GM23338 (cell line): ENCODE data around the gene UNC93B1. TPM values are rescaled to one million over a fixed set of nuclear protein-coding genes. Genes with fewer than 3 reads are reported as not detected.

Source experiments
- ATAC-seq: fragments of 200-7000 bp; cut with Tn5 transposase; 3 replicates; pipeline ENCODE4 v1.9.1; 2020
- DNase-seq: peaks from one replicate; pipeline ENCODE4 v3.0.0-alpha.2; 2015; ENCODE audit warnings: low spot score
- H2AFZ ChIP-seq: fragments of 200-600 bp; sonication (generic); 2 replicates; pipeline ENCODE4 v1.8.0; 2016; ENCODE audit warnings: antibody characterized with exemption, mild to moderate bottlenecking, moderate library complexity
- H3F3A ChIP-seq: fragments of 200-600 bp; sonication (generic); replicated peaks from 2 replicates; pipeline ENCODE4 v1.8.0; 2017; ENCODE audit warnings: antibody characterized with exemption, mixed run types, low read depth
- H3K27ac ChIP-seq: fragments of 200-600 bp; sonication (generic); 2 replicates; pipeline ENCODE4 v1.6.1; 2016; ENCODE audit warnings: low read depth
- H3K27me3 ChIP-seq: fragments of 200-600 bp; sonication (generic); 2 replicates; pipeline ENCODE4 v1.8.0; 2016; ENCODE audit warnings: mild to moderate bottlenecking, mixed run types, moderate library complexity; ENCODE audit not compliant: insufficient read depth
- H3K36me3 ChIP-seq: fragments of 200-600 bp; sonication (generic); 2 replicates; pipeline ENCODE4 v1.8.0; 2016; ENCODE audit warnings: mild to moderate bottlenecking; ENCODE audit not compliant: insufficient read depth
- H3K4me1 ChIP-seq: fragments of 200-600 bp; sonication (generic); 2 replicates; pipeline ENCODE4 v1.8.0; 2016; ENCODE audit warnings: mild to moderate bottlenecking, moderate library complexity; ENCODE audit not compliant: insufficient read depth
- H3K4me2 ChIP-seq: fragments of 200-600 bp; sonication (generic); 2 replicates; pipeline ENCODE4 v1.7.1; 2017; ENCODE audit warnings: mixed run types
- H3K4me3 ChIP-seq: fragments of 200-600 bp; sonication (generic); 2 replicates; pipeline ENCODE4 v1.6.1; 2016; ENCODE audit warnings: mixed run types
- H3K79me2 ChIP-seq: fragments of 200-600 bp; sonication (generic); replicated peaks from 2 replicates; pipeline ENCODE4 v1.8.0; 2017; ENCODE audit warnings: mild to moderate bottlenecking; ENCODE audit not compliant: insufficient read depth
- H3K9me2 ChIP-seq: fragments of 200-600 bp; sonication (generic); 2 replicates; pipeline ENCODE4 v1.8.0; 2017; ENCODE audit not compliant: insufficient read depth
- H4K20me1 ChIP-seq: fragments of 200-600 bp; sonication (generic); replicated peaks from 2 replicates; pipeline ENCODE4 v1.8.0; 2017; ENCODE audit warnings: mild to moderate bottlenecking; ENCODE audit not compliant: insufficient read depth
- H3K27ac Mint-ChIP-seq: 2 replicates; pipeline ENCODE4 v1.8.0; 2020; ENCODE audit warnings: inconsistent platforms, mild to moderate bottlenecking, moderate library complexity, mixed read lengths
- H3K27me3 Mint-ChIP-seq: 3 replicates; pipeline ENCODE4 v1.8.0; 2022; ENCODE audit warnings: low read depth, mild to moderate bottlenecking, moderate library complexity, mixed read lengths, inconsistent platforms; ENCODE audit not compliant: insufficient read depth, poor library complexity
- H3K36me3 Mint-ChIP-seq: 3 replicates; pipeline ENCODE4 v1.8.0; 2021; ENCODE audit warnings: low read depth, mild to moderate bottlenecking, inconsistent platforms, moderate library complexity, mixed read lengths
- H3K4me1 Mint-ChIP-seq: 3 replicates; pipeline ENCODE4 v1.8.0; 2020; ENCODE audit warnings: mild to moderate bottlenecking, inconsistent platforms, mixed read lengths
- H3K4me3 Mint-ChIP-seq: 3 replicates; pipeline ENCODE4 v1.8.0; 2021; ENCODE audit warnings: moderate library complexity, mild to moderate bottlenecking, inconsistent platforms, mixed read lengths
- H3K9me3 Mint-ChIP-seq: 3 replicates; pipeline ENCODE4 v1.8.0; 2020; ENCODE audit warnings: moderate library complexity, mild to moderate bottlenecking, inconsistent platforms, mixed read lengths
- CREB1 ChIP-seq: fragments of 250-450 bp; sonication (Bioruptor Pico); IDR thresholded peaks from 2 replicates; pipeline ENCODE4 v1.5.0; 2020; ENCODE audit warnings: low read depth, mild to moderate bottlenecking, moderate library complexity
- EZH2 ChIP-seq: fragments of 200-600 bp; sonication (generic); IDR thresholded peaks from one replicate; pipeline ENCODE4 v1.8.0; 2017; ENCODE audit warnings: antibody characterized with exemption, mild to moderate bottlenecking, low read depth; ENCODE audit not compliant: unreplicated experiment
- EZH2phosphoT487 ChIP-seq: fragments of 200-600 bp; sonication (generic); IDR thresholded peaks from one replicate; pipeline ENCODE4 v1.8.1; 2018; ENCODE audit warnings: antibody characterized with exemption; ENCODE audit not compliant: unreplicated experiment
- JUNB ChIP-seq: IDR thresholded peaks from one replicate; pipeline ENCODE4 v1.6.1; 2016; ENCODE audit warnings: antibody characterized with exemption; ENCODE audit not compliant: unreplicated experiment
- NANOG ChIP-seq: IDR thresholded peaks from 2 replicates; pipeline ENCODE4 v1.6.1; 2016; ENCODE audit warnings: antibody characterized with exemption, borderline replicate concordance
- POLR2AphosphoS5 ChIP-seq: IDR thresholded peaks from 2 replicates; pipeline ENCODE4 v1.6.1; 2016; ENCODE audit warnings: antibody characterized with exemption, low read depth
- STAT1 ChIP-seq: IDR thresholded peaks from one replicate; pipeline ENCODE4 v1.6.1; 2016; ENCODE audit warnings: antibody characterized with exemption; ENCODE audit not compliant: unreplicated experiment
- ZNF114 ChIP-seq: fragments of 250-450 bp; sonication (Bioruptor Pico); IDR thresholded peaks from 2 replicates; pipeline ENCODE4 v1.5.0; 2020; ENCODE audit warnings: mild to moderate bottlenecking, moderate library complexity
- ZNF331 ChIP-seq: fragments of 250-450 bp; sonication (Bioruptor Pico); IDR thresholded peaks from 2 replicates; pipeline ENCODE4 v1.5.0; 2020; ENCODE audit warnings: low read depth, mild to moderate bottlenecking, moderate library complexity
- polyA plus RNA-seq: library from polyadenylated mRNA; unstranded; fragments of >200 nt; fragmentation: Nextera tagmentation; extraction: Ambion mirVana; gene quantifications from 2 replicates; pipeline ENCODE4 v1.2.1, GENCODE V29; 2016
- total RNA-seq: library from RNA; depleted of rRNA; stranded (reverse); fragments of >200 nt; shearing (Covaris generic); gene quantifications from 2 replicates; pipeline ENCODE4 v1.2.3, GENCODE V29; 2014
- TF ChIP-seq, protein P1 (sequence below): IDR thresholded peaks from one replicate; pipeline ENCODE4 v1.6.1; 2018; ENCODE audit warnings: antibody characterized with exemption; ENCODE audit not compliant: unreplicated experiment
- TF ChIP-seq, protein P2 (sequence below): fragments of 250-450 bp; sonication (Bioruptor Pico); IDR thresholded peaks from 2 replicates; pipeline ENCODE4 v1.5.0; 2020; ENCODE audit warnings: mild to moderate bottlenecking, moderate library complexity
- TF ChIP-seq, protein P3 (sequence below): IDR thresholded peaks from 2 replicates; pipeline ENCODE4 v1.6.1; 2016; ENCODE audit warnings: antibody characterized with exemption
- TF ChIP-seq, protein P4 (sequence below), 2 experiments: fragments of 200-600 bp in 1 of 2; sonication (generic) in 1 of 2; conservative IDR thresholded peaks; 2 replicates each; pipeline versions ENCODE4 v1.5.1 to v1.6.1; 2016 to 2017; ENCODE audit warnings: antibody characterized with exemption in 2 of 2, low read depth in 2 of 2, mild to moderate bottlenecking in 2 of 2, moderate library complexity in 1 of 2

UNC93B1 gene
- total and polyA plus RNA-seq, 2 experiments from 2014 or later = 16.2 to 34.4 TPM

GRCh38 chr11:68006606-68007166 is 2.8 kb upstream of the UNC93B1 start:
- H3K4me3 ChIP-seq = no peak overlapping the region
- ATAC-seq = no peak
- H2AFZ ChIP-seq = no peak overlapping the region
- H3K4me3 Mint-ChIP-seq = no peak overlapping the region
- H3K36me3 ChIP-seq = no peaks in the 10 kb centered on the region
- no peaks in the 10 kb centered on the region for H3K9me2 ChIP-seq
- TF ChIP-seq, protein P1, sequence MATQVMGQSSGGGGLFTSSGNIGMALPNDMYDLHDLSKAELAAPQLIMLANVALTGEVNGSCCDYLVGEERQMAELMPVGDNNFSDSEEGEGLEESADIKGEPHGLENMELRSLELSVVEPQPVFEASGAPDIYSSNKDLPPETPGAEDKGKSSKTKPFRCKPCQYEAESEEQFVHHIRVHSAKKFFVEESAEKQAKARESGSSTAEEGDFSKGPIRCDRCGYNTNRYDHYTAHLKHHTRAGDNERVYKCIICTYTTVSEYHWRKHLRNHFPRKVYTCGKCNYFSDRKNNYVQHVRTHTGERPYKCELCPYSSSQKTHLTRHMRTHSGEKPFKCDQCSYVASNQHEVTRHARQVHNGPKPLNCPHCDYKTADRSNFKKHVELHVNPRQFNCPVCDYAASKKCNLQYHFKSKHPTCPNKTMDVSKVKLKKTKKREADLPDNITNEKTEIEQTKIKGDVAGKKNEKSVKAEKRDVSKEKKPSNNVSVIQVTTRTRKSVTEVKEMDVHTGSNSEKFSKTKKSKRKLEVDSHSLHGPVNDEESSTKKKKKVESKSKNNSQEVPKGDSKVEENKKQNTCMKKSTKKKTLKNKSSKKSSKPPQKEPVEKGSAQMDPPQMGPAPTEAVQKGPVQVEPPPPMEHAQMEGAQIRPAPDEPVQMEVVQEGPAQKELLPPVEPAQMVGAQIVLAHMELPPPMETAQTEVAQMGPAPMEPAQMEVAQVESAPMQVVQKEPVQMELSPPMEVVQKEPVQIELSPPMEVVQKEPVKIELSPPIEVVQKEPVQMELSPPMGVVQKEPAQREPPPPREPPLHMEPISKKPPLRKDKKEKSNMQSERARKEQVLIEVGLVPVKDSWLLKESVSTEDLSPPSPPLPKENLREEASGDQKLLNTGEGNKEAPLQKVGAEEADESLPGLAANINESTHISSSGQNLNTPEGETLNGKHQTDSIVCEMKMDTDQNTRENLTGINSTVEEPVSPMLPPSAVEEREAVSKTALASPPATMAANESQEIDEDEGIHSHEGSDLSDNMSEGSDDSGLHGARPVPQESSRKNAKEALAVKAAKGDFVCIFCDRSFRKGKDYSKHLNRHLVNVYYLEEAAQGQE = no peak
- TF ChIP-seq ZNF331 (CRISPR knock-in tag) = no peak
- TF ChIP-seq POLR2AphosphoS5 = no peak
- TF ChIP-seq NANOG = no peak
- TF ChIP-seq, protein P2, sequence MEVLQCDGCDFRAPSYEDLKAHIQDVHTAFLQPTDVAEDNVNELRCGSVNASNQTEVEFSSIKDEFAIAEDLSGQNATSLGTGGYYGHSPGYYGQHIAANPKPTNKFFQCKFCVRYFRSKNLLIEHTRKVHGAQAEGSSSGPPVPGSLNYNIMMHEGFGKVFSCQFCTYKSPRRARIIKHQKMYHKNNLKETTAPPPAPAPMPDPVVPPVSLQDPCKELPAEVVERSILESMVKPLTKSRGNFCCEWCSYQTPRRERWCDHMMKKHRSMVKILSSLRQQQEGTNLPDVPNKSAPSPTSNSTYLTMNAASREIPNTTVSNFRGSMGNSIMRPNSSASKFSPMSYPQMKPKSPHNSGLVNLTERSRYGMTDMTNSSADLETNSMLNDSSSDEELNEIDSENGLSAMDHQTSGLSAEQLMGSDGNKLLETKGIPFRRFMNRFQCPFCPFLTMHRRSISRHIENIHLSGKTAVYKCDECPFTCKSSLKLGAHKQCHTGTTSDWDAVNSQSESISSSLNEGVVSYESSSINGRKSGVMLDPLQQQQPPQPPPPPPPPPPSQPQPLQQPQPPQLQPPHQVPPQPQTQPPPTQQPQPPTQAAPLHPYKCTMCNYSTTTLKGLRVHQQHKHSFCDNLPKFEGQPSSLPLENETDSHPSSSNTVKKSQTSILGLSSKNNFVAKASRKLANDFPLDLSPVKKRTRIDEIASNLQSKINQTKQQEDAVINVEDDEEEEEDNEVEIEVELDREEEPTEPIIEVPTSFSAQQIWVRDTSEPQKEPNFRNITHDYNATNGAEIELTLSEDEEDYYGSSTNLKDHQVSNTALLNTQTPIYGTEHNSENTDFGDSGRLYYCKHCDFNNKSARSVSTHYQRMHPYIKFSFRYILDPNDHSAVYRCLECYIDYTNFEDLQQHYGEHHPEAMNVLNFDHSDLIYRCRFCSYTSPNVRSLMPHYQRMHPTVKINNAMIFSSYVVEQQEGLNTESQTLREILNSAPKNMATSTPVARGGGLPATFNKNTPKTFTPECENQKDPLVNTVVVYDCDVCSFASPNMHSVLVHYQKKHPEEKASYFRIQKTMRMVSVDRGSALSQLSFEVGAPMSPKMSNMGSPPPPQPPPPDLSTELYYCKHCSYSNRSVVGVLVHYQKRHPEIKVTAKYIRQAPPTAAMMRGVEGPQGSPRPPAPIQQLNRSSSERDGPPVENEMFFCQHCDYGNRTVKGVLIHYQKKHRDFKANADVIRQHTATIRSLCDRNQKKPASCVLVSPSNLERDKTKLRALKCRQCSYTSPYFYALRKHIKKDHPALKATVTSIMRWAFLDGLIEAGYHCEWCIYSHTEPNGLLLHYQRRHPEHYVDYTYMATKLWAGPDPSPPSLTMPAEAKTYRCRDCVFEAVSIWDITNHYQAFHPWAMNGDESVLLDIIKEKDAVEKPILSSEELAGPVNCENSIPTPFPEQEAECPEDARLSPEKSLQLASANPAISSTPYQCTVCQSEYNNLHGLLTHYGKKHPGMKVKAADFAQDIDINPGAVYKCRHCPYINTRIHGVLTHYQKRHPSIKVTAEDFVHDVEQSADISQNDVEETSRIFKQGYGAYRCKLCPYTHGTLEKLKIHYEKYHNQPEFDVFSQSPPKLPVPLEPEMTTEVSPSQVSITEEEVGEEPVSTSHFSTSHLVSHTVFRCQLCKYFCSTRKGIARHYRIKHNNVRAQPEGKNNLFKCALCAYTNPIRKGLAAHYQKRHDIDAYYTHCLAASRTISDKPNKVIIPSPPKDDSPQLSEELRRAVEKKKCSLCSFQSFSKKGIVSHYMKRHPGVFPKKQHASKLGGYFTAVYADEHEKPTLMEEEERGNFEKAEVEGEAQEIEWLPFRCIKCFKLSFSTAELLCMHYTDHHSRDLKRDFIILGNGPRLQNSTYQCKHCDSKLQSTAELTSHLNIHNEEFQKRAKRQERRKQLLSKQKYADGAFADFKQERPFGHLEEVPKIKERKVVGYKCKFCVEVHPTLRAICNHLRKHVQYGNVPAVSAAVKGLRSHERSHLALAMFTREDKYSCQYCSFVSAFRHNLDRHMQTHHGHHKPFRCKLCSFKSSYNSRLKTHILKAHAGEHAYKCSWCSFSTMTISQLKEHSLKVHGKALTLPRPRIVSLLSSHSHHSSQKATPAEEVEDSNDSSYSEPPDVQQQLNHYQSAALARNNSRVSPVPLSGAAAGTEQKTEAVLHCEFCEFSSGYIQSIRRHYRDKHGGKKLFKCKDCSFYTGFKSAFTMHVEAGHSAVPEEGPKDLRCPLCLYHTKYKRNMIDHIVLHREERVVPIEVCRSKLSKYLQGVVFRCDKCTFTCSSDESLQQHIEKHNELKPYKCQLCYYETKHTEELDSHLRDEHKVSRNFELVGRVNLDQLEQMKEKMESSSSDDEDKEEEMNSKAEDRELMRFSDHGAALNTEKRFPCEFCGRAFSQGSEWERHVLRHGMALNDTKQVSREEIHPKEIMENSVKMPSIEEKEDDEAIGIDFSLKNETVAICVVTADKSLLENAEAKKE (CRISPR knock-in tag) = no peak
- TF ChIP-seq, protein P3, sequence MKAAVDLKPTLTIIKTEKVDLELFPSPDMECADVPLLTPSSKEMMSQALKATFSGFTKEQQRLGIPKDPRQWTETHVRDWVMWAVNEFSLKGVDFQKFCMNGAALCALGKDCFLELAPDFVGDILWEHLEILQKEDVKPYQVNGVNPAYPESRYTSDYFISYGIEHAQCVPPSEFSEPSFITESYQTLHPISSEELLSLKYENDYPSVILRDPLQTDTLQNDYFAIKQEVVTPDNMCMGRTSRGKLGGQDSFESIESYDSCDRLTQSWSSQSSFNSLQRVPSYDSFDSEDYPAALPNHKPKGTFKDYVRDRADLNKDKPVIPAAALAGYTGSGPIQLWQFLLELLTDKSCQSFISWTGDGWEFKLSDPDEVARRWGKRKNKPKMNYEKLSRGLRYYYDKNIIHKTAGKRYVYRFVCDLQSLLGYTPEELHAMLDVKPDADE = no peak
- TF ChIP-seq EZH2 = no peak
- no peak for TF ChIP-seq CREB1 (CRISPR knock-in tag)
- TF ChIP-seq, protein P4, sequence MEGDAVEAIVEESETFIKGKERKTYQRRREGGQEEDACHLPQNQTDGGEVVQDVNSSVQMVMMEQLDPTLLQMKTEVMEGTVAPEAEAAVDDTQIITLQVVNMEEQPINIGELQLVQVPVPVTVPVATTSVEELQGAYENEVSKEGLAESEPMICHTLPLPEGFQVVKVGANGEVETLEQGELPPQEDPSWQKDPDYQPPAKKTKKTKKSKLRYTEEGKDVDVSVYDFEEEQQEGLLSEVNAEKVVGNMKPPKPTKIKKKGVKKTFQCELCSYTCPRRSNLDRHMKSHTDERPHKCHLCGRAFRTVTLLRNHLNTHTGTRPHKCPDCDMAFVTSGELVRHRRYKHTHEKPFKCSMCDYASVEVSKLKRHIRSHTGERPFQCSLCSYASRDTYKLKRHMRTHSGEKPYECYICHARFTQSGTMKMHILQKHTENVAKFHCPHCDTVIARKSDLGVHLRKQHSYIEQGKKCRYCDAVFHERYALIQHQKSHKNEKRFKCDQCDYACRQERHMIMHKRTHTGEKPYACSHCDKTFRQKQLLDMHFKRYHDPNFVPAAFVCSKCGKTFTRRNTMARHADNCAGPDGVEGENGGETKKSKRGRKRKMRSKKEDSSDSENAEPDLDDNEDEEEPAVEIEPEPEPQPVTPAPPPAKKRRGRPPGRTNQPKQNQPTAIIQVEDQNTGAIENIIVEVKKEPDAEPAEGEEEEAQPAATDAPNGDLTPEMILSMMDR (conservative IDR thresholded peaks at IDR 0.05; ENCODE audit: low read depth in 2 of 2) = no peak
- no peak for TF ChIP-seq STAT1
- no peak for TF ChIP-seq ZNF114 (CRISPR knock-in tag)
- no peak for TF ChIP-seq JUNB
- no peak for TF ChIP-seq EZH2phosphoT487
- no peak for DNase-seq
- no peak overlapping the region for H3K4me2 ChIP-seq
- 0 out of 2 replicates have a peak, but pooled peaks cover 12% of the 10 kb centered on the region for H3F3A ChIP-seq
- peaks cover 15% of the 10 kb centered on the region for H3K27me3 Mint-ChIP-seq
- H3K27ac Mint-ChIP-seq = no peak overlapping the region
- no peaks in the 10 kb centered on the region for H4K20me1 ChIP-seq
- H3K4me1 ChIP-seq = peaks cover 16% of the 10 kb centered on the region
- H3K9me3 Mint-ChIP-seq = no peaks in the 10 kb centered on the region; the same call in 2 of the 3 replicates
- no peaks in the 10 kb centered on the region for H3K27me3 ChIP-seq
- no peak overlapping the region for H3K27ac ChIP-seq
- peaks cover 33% of the 10 kb centered on the region for H3K4me1 Mint-ChIP-seq
- H3K36me3 Mint-ChIP-seq = no peaks in the 10 kb centered on the region; the same call in 2 of the 3 replicates
- H3K79me2 ChIP-seq = no peaks in the 10 kb centered on the region
